Parathyroid adenoma (tissue), 2 donors: Measurements from ENCODE around the gene EHHADH.

Experiments used
- H2AFZ ChIP-seq: fragments of 300-600 bp; sonication (generic); one replicate; pipeline ENCODE4 v1.7.0; 2017; ENCODE audit warnings: antibody characterized with exemption, mild to moderate bottlenecking
- H3K27ac ChIP-seq: fragments of 300-600 bp; sonication (generic); one replicate; pipeline ENCODE4 v1.7.0; 2017
- H3K27me3 ChIP-seq: fragments of 300-600 bp; sonication (generic); one replicate; pipeline ENCODE4 v1.7.0; 2017; ENCODE audit warnings: low read length; ENCODE audit not compliant: control insufficient read depth, insufficient read depth
- H3K36me3 ChIP-seq: fragments of 300-600 bp; sonication (generic); one replicate; pipeline ENCODE4 v1.7.0; 2017; ENCODE audit warnings: low read length; ENCODE audit not compliant: control insufficient read depth, insufficient read depth
- H3K4me1 ChIP-seq: fragments of 300-600 bp; sonication (generic); one replicate; pipeline ENCODE4 v1.7.0; 2017; ENCODE audit warnings: control low read depth
- H3K4me2 ChIP-seq: fragments of 300-600 bp; sonication (generic); one replicate; pipeline ENCODE4 v1.7.0; 2017; ENCODE audit warnings: low read length
- H3K4me3 ChIP-seq: fragments of 300-600 bp; sonication (generic); one replicate; pipeline ENCODE4 v1.7.0; 2017; ENCODE audit warnings: low read depth, low read length
- H3K79me2 ChIP-seq: fragments of 300-600 bp; sonication (generic); one replicate; pipeline ENCODE4 v1.7.0; 2017; ENCODE audit warnings: control low read depth
- H3K9ac ChIP-seq: fragments of 300-600 bp; sonication (generic); one replicate; pipeline ENCODE4 v1.7.0; 2017; ENCODE audit warnings: mild to moderate bottlenecking
- H3K9me3 ChIP-seq: fragments of 300-600 bp; sonication (generic); one replicate; pipeline ENCODE4 v1.7.0; 2017; ENCODE audit warnings: low read length; ENCODE audit not compliant: control insufficient read depth
- CTCF ChIP-seq: fragments of 300-600 bp; sonication (generic); IDR thresholded peaks from one replicate; pipeline ENCODE4 v1.7.0; 2017; ENCODE audit warnings: antibody characterized with exemption, mild to moderate bottlenecking
- donor health status: primary hyperparathyroidism.

The EHHADH gene

GRCh38 chr3:185283374-185283935, 29.6 kb upstream of the EHHADH start:
- peak overlapping the region; percentile 73 for H3K27ac ChIP-seq
- H3K36me3 ChIP-seq, result no peaks in the 10 kb centered on the region
- H3K4me2 ChIP-seq, result peak overlapping the region; percentile 98
- H3K27me3 ChIP-seq, result no peaks in the 10 kb centered on the region
- no peaks in the 10 kb centered on the region for H3K9me3 ChIP-seq
- H3K79me2 ChIP-seq, result peaks cover 7% of the 10 kb centered on the region
- peaks cover 5% of the 10 kb centered on the region for H3K4me1 ChIP-seq
- H3K9ac ChIP-seq, result no peak overlapping the region
- peak overlapping the region; percentile 97 for H2AFZ ChIP-seq
- peak overlapping the region; percentile 94 for H3K4me3 ChIP-seq
- no peak for TF ChIP-seq CTCF

- Histone ChIP-seq H3K27me3 (no peaks in the 10 kb centered on the region), H3K27ac (peak overlapping the region; percentile 73), H3K4me2 (peak overlapping the region; percentile 98), H3K9me3 (no peaks in the 10 kb centered on the region), H2AFZ (peak overlapping the region; percentile 97), H3K79me2 (peaks cover 7% of the 10 kb centered on the region), H3K4me3 (peak overlapping the region; percentile 94), H3K4me1 (peaks cover 5% of the 10 kb centered on the region), H3K36me3 (no peaks in the 10 kb centered on the region), H3K9ac (peak overlapping the region; percentile 38)
- no peak for TF ChIP-seq CTCF
Measured at GRCh38 chr3:185282696-185283373, 29.0 kb upstream of the EHHADH start.

DNA sequence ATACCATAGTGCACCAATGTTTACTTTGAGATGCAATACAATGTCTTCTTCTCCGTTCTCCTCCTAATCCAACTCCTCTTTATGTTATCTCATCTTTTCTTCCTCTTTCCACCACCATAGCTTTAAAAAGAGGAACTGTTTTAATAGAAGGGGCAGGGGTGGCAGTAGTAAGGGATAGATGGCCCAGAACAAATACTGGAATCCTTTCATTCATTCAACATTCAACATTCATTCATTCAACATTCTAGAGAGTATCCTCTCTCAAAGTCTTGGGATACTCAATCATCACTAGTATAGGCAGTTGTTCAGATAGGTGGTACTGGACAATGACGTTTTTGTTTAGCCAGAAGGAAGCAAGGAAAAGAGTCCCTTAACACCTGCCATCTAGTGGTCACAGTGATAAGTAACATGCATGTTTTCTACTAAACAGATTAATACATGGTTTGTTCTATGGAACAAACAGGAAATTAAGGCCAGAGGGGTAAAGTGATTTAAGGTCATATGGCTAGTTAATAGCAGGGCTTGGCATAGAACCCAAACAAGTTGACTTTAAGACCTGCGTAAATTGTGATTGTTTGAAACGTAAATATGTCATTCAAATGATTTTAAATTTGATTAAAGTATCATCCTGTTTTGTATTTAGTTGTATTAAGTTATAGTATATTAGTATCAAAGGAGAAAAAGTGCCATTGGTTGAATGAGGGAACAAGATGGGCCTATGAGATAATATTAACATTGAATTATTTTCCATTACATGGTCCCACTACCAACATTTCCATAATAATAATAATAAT, 26.9 kb upstream of the EHHADH start:
- no peaks in the 10 kb centered on the region for H3K27me3 ChIP-seq
- peaks cover 5% of the 10 kb centered on the region for H3K4me1 ChIP-seq
- peak; percentile 67 for TF ChIP-seq CTCF
- H3K36me3 ChIP-seq, result no peaks in the 10 kb centered on the region
- peak overlapping the region; percentile 13 for H3K4me2 ChIP-seq
- H3K9me3 ChIP-seq, result no peaks in the 10 kb centered on the region
- H3K9ac ChIP-seq, result no peak overlapping the region
- no peak overlapping the region for H3K4me3 ChIP-seq
- H3K79me2 ChIP-seq, result peaks cover 7% of the 10 kb centered on the region
- no peak overlapping the region for H3K27ac ChIP-seq
- no peak overlapping the region for H2AFZ ChIP-seq

DNA sequence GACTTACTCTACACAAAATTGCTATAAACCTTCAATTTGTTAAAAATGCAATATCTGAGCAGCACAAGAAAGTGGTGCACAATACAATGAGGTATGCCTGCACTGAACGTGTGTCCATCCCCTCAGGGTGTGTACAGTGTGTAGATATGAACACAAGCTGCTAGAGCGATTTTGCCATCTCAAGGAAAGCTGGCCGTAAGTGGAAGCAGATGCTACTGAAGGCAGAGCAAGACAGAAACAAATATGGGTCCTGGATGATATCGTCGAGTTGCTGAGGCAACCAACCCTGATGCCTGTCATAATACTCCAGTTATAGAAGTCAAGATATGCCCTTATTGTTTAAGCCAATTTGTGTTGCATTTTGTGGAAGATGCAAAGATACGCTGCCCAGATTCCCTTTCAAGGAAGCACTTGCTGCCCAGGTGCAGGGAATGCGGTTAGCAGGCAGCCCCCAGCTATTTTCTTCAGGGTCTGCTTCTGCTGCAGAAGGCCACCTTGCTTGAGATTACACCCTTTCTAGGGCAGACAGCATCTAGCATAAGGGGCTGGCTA, 25.8 kb upstream of the EHHADH start:
- Histone ChIP-seq H3K9me3 (no peaks in the 10 kb centered on the region), H3K4me2 (no peak overlapping the region), H3K36me3 (no peaks in the 10 kb centered on the region), H3K79me2 (peaks cover 7% of the 10 kb centered on the region), H3K4me1 (peaks cover 5% of the 10 kb centered on the region), H3K4me3 (no peak overlapping the region), H2AFZ (no peak overlapping the region), H3K9ac (no peak overlapping the region), H3K27ac (no peak overlapping the region), H3K27me3 (no peaks in the 10 kb centered on the region)
- TF ChIP-seq CTCF, result no peak
